GM15510 (cell line): ENCODE data around the gene CLSTN1.
A peak's percentile ranks its signal among the peaks of the same experiment; 100 is the strongest.

Source experiments
- POLR2A ChIP-seq: IDR thresholded peaks from 3 replicates; pipeline ENCODE4 v1.6.1; 2011; ENCODE audit warnings: borderline replicate concordance; ENCODE audit not compliant: insufficient read length; ENCODE audit errors: extremely low read depth

Gene CLSTN1

GRCh38 chr1:9744106-9744799 is 79.5 kb downstream of the CLSTN1 start:
- TF ChIP-seq POLR2A = no peak

- no peak for TF ChIP-seq POLR2A
Measured at GRCh38 chr1:9737671-9738070, 86.1 kb downstream of the CLSTN1 start.

GRCh38 chr1:9737057-9737456 is 86.7 kb downstream of the CLSTN1 start:
- no peak for TF ChIP-seq POLR2A

- TF ChIP-seq POLR2A = no peak
Measured at GRCh38 chr1:9736241-9736640, 87.5 kb downstream of the CLSTN1 start.

DNA sequence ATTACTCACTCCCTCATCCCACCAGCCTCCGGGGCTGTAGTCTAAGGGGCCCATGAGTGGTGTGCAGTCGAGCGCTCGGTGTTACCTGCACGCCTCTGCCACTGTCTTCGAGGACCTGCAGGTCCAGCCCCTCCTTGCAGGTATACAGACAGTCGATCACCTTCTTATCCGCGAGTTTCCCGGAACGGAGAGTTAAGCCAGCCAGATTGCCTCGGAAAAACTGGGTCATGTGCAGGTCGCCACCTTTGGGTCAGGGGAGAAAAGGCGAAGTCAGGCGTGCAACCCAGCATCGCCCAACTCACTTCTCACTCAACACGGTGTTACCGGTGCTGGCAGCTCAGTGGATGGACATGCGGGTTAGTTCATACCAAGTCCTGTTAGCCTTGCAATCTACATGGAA is 88.0 kb downstream of the CLSTN1 start:
- no peak for TF ChIP-seq POLR2A

- no peak for TF ChIP-seq POLR2A
Measured at GRCh38 chr1:9733160-9733789, 90.5 kb downstream of the CLSTN1 start.

GRCh38 chr1:9732123-9732971 is 91.4 kb downstream of the CLSTN1 start:
- TF ChIP-seq POLR2A = no peak

DNA sequence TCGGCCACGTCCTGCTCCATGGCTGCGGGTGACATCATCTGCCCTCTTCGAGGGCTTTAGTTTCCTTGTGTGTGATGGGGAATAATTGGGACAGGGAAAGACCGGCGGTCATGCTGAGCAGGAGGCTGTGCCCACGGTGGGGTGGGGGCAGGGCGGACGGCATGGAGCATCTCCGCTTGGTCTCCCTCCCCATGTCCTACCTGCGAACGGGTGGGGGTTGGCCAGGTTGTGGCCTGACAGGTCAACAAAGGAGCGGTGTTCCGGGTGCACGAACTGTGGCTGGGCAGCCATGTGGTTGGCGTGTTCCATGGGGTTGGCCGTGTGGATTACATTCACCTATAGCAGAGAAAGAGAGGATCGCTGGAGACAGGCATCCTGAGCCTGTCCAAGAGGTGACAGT is 92.2 kb downstream of the CLSTN1 start:
- TF ChIP-seq POLR2A = peak; percentile 17

DNA sequence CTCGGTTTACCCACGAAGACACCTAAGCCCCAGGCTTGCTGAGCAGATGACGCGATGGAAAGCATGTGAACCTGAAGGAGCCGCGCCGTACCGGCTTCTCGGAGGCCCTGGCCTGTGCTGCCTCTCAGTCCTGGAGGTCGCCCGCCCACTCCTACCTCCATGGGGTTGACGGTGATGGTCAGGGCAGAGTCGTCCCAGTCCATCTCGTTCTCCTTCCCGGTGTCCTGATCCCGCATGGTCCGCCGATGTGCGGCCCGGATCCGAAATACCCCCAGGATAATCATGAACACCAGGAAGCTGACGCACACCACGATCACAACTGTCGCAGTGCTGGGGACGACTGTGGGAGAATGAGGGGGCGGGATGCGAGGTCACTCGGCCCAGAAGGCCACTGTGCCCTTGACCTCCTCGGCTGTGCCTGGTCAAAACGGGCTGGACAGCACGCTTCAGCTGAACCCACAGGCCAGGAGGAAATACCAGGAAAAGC is 92.7 kb downstream of the CLSTN1 start:
- no peak for TF ChIP-seq POLR2A

- TF ChIP-seq POLR2A = peak; percentile 13
Measured at GRCh38 chr1:9730096-9730901, 93.5 kb downstream of the CLSTN1 start.

DNA sequence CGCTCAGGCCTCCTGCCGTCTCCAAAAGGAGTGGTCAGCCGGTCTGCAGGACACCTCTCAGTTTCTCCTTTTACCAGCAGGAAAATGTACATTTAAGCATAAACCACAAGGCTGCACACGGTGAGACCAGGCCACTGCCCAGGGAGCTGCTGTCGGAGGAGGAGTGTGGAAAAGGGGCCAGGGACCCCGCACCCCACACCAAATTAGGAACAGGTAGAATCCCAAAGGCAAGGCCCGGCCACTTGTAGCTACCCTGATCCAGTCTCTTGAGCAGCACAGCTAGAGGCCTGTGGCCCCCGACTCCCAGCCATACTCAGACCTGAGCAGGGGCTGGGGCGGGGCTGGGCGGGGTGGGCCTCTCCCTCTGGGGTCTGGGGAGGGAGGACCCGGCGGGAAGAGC is 94.2 kb downstream of the CLSTN1 start:
- no peak for TF ChIP-seq POLR2A

GRCh38 chr1:9728451-9729295 is 95.1 kb downstream of the CLSTN1 start:
- no peak for TF ChIP-seq POLR2A

DNA sequence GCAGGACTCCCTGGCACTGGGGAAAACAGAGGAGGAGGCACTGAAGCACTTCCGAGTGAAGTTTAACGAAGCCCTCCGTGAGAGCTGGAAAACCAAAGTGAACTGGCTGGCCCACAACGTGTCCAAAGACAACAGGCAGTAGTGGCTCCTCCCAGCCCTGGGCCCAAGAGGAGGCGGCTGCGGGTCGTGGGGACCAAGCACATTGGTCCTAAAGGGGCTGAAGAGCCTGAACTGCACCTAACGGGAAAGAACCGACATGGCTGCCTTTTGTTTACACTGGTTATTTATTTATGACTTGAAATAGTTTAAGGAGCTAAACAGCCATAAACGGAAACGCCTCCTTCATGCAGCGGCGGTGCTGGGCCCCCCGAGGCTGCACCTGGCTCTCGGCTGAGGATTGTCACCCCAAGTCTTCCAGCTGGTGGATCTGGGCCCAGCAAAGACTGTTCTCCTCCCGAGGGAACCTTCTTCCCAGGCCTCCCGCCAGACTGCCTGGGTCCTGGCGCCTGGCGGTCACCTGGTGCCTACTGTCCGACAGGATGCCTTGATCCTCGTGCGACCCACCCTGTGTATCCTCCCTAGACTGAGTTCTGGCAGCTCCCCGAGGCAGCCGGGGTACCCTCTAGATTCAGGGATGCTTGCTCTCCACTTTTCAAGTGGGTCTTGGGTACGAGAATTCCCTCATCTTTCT is 96.7 kb downstream of the CLSTN1 start:
- no peak for TF ChIP-seq POLR2A
